K562 (cell line): ENCODE measurements around the gene PRDM1. TPM values are rescaled to one million over a fixed set of nuclear protein-coding genes. Genes with fewer than 3 reads are reported as not detected.

Source experiments
- ATAC-seq: fragments of 200-7000 bp; cut with Tn5 transposase; 3 replicates; pipeline ENCODE4 v1.9.1; 2020; ENCODE audit warnings: moderate library complexity
- BruUV-seq: library from RNA; stranded (reverse); fragments of 400-500 nt; replicated peaks from 2 replicates; lab custom pipeline; 2021; lab: Mats Ljungman, UMichigan
- CTCF ChIA-PET: fragments of 300-600 bp; formaldehyde crosslinking; extraction: SDS; loops from one replicate; lab custom pipeline; 2021; ENCODE audit warnings: low intra/inter-chr PET ratio; lab: Yijun Ruan, JAX
- POLR2A ChIA-PET: fragments of 300-600, 350-650 bp; sonication (Branson Sonifier 250); formaldehyde crosslinking; extraction: SDS; loops from one replicate; lab custom pipeline; 2021; ENCODE audit warnings: antibody characterized with exemption, inconsistent platforms; lab: Yijun Ruan, JAX
- DNase-seq, 4 experiments: peaks; one replicate each; pipeline versions ENCODE4 v3.0.0 to v3.0.0-alpha.2; 2011 to 2018; ENCODE audit warnings: low spot score in 3 of 4, mixed read lengths in 3 of 4; ENCODE audit errors: extremely low read depth in 1 of 4
- FAIRE-seq: peaks from 2 replicates; lab custom pipeline; 2011; peaks lifted over from hg19 to GRCh38; lab: Jason Lieb, UNC
- H2AFZ ChIP-seq: 2 replicates; pipeline ENCODE4 v1.6.0; 2011; ENCODE audit warnings: low read depth, low read length, control low read depth, inconsistent platforms
- H3K27ac ChIP-seq: fragments of 200-600 bp; 3 replicates; pipeline ENCODE4 v1.8.0; 2011; ENCODE audit warnings: low read depth, mild to moderate bottlenecking, control low read depth, inconsistent platforms, low read length, moderate library complexity, mixed read lengths; ENCODE audit errors: extremely low read depth
- H3K27me3 ChIP-seq, 2 experiments: fragments of 300-600 bp in 1 of 2; 2 replicates in 1 of 2; 3 replicates in 1 of 2; pipeline versions ENCODE4 v1.6.0 to v1.8.0; 2011; ENCODE audit warnings: inconsistent platforms in 2 of 2, low read length in 2 of 2, mild to moderate bottlenecking in 1 of 2, mixed read lengths in 1 of 2, moderate library complexity in 1 of 2; ENCODE audit not compliant: control insufficient read depth in 2 of 2, insufficient read depth in 2 of 2
- H3K36me3 ChIP-seq: fragments of 300-600 bp; 3 replicates; pipeline ENCODE4 v1.8.0; 2011; ENCODE audit warnings: mild to moderate bottlenecking, low read length, inconsistent platforms; ENCODE audit not compliant: control insufficient read depth, insufficient read depth
- H3K4me1 ChIP-seq, 2 experiments: fragments of 200-600 bp in 1 of 2; replicated peaks in 1 of 2; 2 replicates in 1 of 2; 3 replicates in 1 of 2; pipeline versions ENCODE4 v1.5.1 to v1.8.0; 2011; ENCODE audit warnings: inconsistent platforms in 2 of 2, low read length in 2 of 2, mild to moderate bottlenecking in 1 of 2, mixed read lengths in 1 of 2, moderate library complexity in 1 of 2; ENCODE audit not compliant: control insufficient read depth in 2 of 2, insufficient read depth in 2 of 2
- H3K4me2 ChIP-seq: 2 replicates; pipeline ENCODE4 v1.6.1; 2011; ENCODE audit warnings: low read length, control low read depth, inconsistent platforms, mixed read lengths; ENCODE audit not compliant: insufficient read depth
- H3K4me3 ChIP-seq: fragments of 200-600 bp; sonication (generic), shearing (Covaris generic); 2 replicates; pipeline ENCODE4 v1.5.1; 2016; ENCODE audit warnings: control low read depth, inconsistent platforms
- H3K79me2 ChIP-seq: fragments of 200-600 bp; 3 replicates; pipeline ENCODE4 v1.8.0; 2011; ENCODE audit warnings: low read length, inconsistent platforms; ENCODE audit not compliant: control insufficient read depth, insufficient read depth
- H3K9ac ChIP-seq, 2 experiments: 2 replicates each; pipeline versions ENCODE4 v1.6.0 to v1.6.1; 2011; ENCODE audit warnings: low read depth in 2 of 2, low read length in 2 of 2, control low read depth in 1 of 2, inconsistent platforms in 1 of 2, mild to moderate bottlenecking in 1 of 2, mixed read lengths in 1 of 2; ENCODE audit not compliant: insufficient read depth in 1 of 2
- H3K9me1 ChIP-seq: one replicate; pipeline ENCODE4 v1.6.0; 2011; ENCODE audit warnings: inconsistent platforms, mild to moderate bottlenecking, low read length, moderate library complexity; ENCODE audit not compliant: control insufficient read depth, insufficient read depth
- H3K9me3 ChIP-seq: replicated peaks from 2 replicates; pipeline ENCODE4 v1.5.1; 2011; ENCODE audit warnings: low read depth, low read length, inconsistent platforms; ENCODE audit not compliant: control insufficient read depth, insufficient read depth
- H4K20me1 ChIP-seq: replicated peaks from 2 replicates; pipeline ENCODE4 v1.6.1; 2011; ENCODE audit warnings: low read length, inconsistent platforms, mixed read lengths; ENCODE audit not compliant: control insufficient read depth, insufficient read depth
- BHLHE40 ChIP-seq: IDR thresholded peaks from 2 replicates; pipeline ENCODE4 v1.6.1; 2011; ENCODE audit warnings: low read length, improper control_type of control experiment
- CAMTA2 ChIP-seq: fragments of 250-450 bp; sonication (Bioruptor Pico); conservative IDR thresholded peaks from 2 replicates; pipeline ENCODE4 v1.5.1; 2022
- CBFA2T2 ChIP-seq: fragments of 450-650 bp; conservative IDR thresholded peaks from 2 replicates; pipeline ENCODE4 v1.6.1; 2017; ENCODE audit warnings: mild to moderate bottlenecking
- EHMT2 ChIP-seq: fragments of 450-650 bp; IDR thresholded peaks from 2 replicates; pipeline ENCODE4 v1.6.1; 2018; ENCODE audit warnings: antibody characterized with exemption
- JUND ChIP-seq, 2 experiments: IDR thresholded peaks; 2 replicates in 1 of 2; 3 replicates in 1 of 2; pipeline ENCODE4 v1.6.1; 2011; ENCODE audit warnings: borderline replicate concordance in 2 of 2, low read depth in 2 of 2, low read length in 2 of 2, improper control_type of control experiment in 1 of 2, missing biosample characterization in 1 of 2, missing genetic modification characterization in 1 of 2, missing genetic modification reagents in 1 of 2
- NCOR1 ChIP-seq: fragments of 450-650 bp; IDR thresholded peaks from 2 replicates; pipeline ENCODE4 v1.6.1; 2016; ENCODE audit warnings: mild to moderate bottlenecking, moderate library complexity
- POLR2AphosphoS2 ChIP-seq: IDR thresholded peaks from 2 replicates; pipeline ENCODE4 v1.6.1; 2012; ENCODE audit warnings: low read length, improper control_type of control experiment
- SMAD1 ChIP-seq: fragments of 150-350 bp; IDR thresholded peaks from 2 replicates; pipeline ENCODE4 v1.6.1; 2014; ENCODE audit warnings: low read length, low read depth; ENCODE audit not compliant: partially characterized antibody
- TBP ChIP-seq: optimal IDR thresholded peaks from 2 replicates; pipeline ENCODE3; 2011; ENCODE audit warnings: low read depth, low read length, improper control_type of control experiment
- WHSC1 ChIP-seq: IDR thresholded peaks from one replicate; pipeline ENCODE4 v1.6.1; 2012; ENCODE audit warnings: low read length, control low read depth, inconsistent platforms
- ZNF212 ChIP-seq: fragments of 450-650 bp; formaldehyde crosslinking; IDR thresholded peaks from 2 replicates; pipeline ENCODE4 v1.4.0; 2020; ENCODE audit warnings: mild to moderate bottlenecking
- ZNF436 ChIP-seq: fragments of 250-450, 450-650 bp; sonication (Bioruptor Pico); formaldehyde crosslinking; IDR thresholded peaks from 2 replicates; pipeline ENCODE4 v1.7.0; 2020; ENCODE audit warnings: mild to moderate bottlenecking
- WGBS: fragments of 100-300 bp; shearing (Covaris generic); methylation state at CpG from one replicate; pipeline ENCODE4 v1.1.6; 2016; ENCODE audit warnings: low coverage, mixed read lengths; ENCODE audit not compliant: insufficient coverage; ENCODE audit errors: missing lambda C conversion rate; 5-methylcytosine and 5-hydroxymethylcytosine counted together
- in situ Hi-C: fragments of 300-500 bp; cut with MboI; formaldehyde crosslinking; loops from 4 replicates; pipeline ENCODE4 v1.15.0; 2018; ENCODE audit warnings: inconsistent platforms, mixed read lengths
- intact Hi-C: fragments of 100-400 bp; cut with micrococcal nuclease; formaldehyde crosslinking; loops from 2 replicates; pipeline ENCODE4 v1.14.2; 2022
- polyA plus RNA-seq, 8 experiments: library from polyadenylated mRNA; depleted of rRNA in 4 of 8; stranded (reverse) in 5 of 8; unstranded in 3 of 8; fragments of >200 nt; fragmentation: Nextera tagmentation in 2 of 8; fragmentation: Illumina TruSeq in 1 of 8; extraction: Ambion mirVana in 2 of 8; extraction: Trizol in 1 of 8; gene quantifications; 2 replicates each; pipeline versions ENCODE4 v1.2.1 to v1.2.3, GENCODE V29; 2011 to 2014; ENCODE audit warnings: inconsistent platforms in 1 of 8, missing spikeins in 1 of 8
- total RNA-seq, 7 experiments: library from RNA; depleted of rRNA in 6 of 7; stranded (reverse); fragments of >200 nt in 6 of 7; fragmentation: Illumina TruSeq in 2 of 7; extraction: Trizol in 2 of 7; gene quantifications; 2 replicates each; pipeline versions ENCODE4 v1.2.1 to v1.2.3, GENCODE V29; 2011 to 2021; ENCODE audit warnings: low replicate concordance in 1 of 7
- TF ChIP-seq, protein P1 (sequence below): fragments of 450-650 bp; IDR thresholded peaks from one replicate; pipeline ENCODE4 v1.6.1; 2018; ENCODE audit warnings: mild to moderate bottlenecking, moderate library complexity; ENCODE audit not compliant: partially characterized antibody
- TF ChIP-seq, protein P2 (sequence below), 2 experiments: fragments of 450-650 bp in 1 of 2; sonication (generic) in 1 of 2; formaldehyde crosslinking in 1 of 2; IDR thresholded peaks in 1 of 2; conservative IDR thresholded peaks in 1 of 2; 2 replicates each; pipeline versions ENCODE4 v1.6.1 to v1.8.1; 2016 to 2023; ENCODE audit warnings: mild to moderate bottlenecking in 2 of 2, moderate library complexity in 2 of 2, inconsistent platforms in 1 of 2, missing genetic modification reagents in 1 of 2

PRDM1 gene
- total and polyA plus RNA-seq, 9 of the 15 experiments (the other 6 are each of a cell fraction or from before 2014, with no cell fraction given) = 0.09 to 0.89 (median 0.27) TPM

DNA sequence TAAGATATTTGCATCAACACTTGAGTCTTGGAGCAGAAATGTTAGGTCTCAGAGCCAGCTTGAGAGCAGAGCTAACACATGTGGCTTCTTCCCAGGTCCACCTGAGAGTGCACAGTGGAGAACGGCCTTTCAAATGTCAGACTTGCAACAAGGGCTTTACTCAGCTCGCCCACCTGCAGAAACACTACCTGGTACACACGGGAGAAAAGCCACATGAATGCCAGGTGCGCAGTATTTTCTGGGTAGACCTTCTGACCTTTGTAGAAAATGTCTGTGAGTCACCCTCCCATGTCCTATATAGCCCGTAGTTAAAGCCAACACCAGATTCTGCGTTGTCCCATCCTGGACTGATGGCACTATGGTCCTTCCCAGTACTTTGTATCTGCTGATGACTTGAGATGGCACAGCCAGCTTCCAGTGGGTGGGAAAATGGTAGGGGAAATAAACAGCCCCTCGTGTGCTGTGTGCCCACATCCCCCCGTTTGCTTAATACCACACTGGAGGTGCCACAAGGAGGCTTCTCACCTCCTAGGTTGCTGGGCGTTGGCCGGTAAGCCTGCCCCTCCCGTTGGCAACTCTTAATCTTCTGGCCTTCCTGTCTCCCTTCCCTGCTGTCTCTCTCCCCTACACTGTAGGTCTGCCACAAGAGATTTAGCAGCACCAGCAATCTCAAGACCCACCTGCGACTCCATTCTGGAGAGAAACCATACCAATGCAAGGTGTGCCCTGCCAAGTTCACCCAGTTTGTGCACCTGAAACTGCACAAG, 20.3 kb downstream of the PRDM1 start (continued):
- no peak for TF ChIP-seq TBP
- TF ChIP-seq EHMT2 = no peak
- no peak for TF ChIP-seq NCOR1
- TF ChIP-seq ZNF436 (CRISPR knock-in tag) = no peak
- TF ChIP-seq CBFA2T2 = no peak

DNA sequence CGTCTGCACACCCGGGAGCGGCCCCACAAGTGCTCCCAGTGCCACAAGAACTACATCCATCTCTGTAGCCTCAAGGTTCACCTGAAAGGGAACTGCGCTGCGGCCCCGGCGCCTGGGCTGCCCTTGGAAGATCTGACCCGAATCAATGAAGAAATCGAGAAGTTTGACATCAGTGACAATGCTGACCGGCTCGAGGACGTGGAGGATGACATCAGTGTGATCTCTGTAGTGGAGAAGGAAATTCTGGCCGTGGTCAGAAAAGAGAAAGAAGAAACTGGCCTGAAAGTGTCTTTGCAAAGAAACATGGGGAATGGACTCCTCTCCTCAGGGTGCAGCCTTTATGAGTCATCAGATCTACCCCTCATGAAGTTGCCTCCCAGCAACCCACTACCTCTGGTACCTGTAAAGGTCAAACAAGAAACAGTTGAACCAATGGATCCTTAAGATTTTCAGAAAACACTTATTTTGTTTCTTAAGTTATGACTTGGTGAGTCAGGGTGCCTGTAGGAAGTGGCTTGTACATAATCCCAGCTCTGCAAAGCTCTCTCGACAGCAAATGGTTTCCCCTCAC, 21.0 kb downstream of the PRDM1 start:
- BruUV-seq = no TSS peak
- WGBS = 50% methylated on average over 12 of the region's 14 CpGs
- ChIA-PET POLR2A (no interaction called here), CTCF (no interaction called here)
- Histone ChIP-seq H3K4me3 (no peak overlapping the region), H2AFZ (no peak overlapping the region), H4K20me1 (no peaks in the 10 kb centered on the region), H3K4me2 (no peak overlapping the region), H3K9me1 (no peaks in the 10 kb centered on the region), H3K36me3 (no peaks in the 10 kb centered on the region), H3K27me3 (no peaks in the 10 kb centered on the region), H3K9ac (0 out of 4 replicates have a peak overlapping the region, but pooled peaks of 1 of the 2 experiments have one; percentile 21), H3K4me1 (peaks cover 14 to 47% of the 10 kb centered on the region in 2 experiments; a peak in 4 of 5 replicates), H3K79me2 (no peaks in the 10 kb centered on the region), H3K9me3 (no peaks in the 10 kb centered on the region), H3K27ac (no peak overlapping the region)
- intact Hi-C loops = no loop called here
- no peak for ATAC-seq
- no peak for DNase-seq
- TF ChIP-seq BHLHE40 (no peak), SMAD1 (no peak), WHSC1 (no peak), JUND (IDR thresholded peaks at IDR 0.05; ENCODE audit: borderline replicate concordance, low read depth, low read length) (0 out of 2 replicates have a peak, but pooled peaks have one; percentile 20), JUND (tag; IDR thresholded peaks at IDR 0.05; ENCODE audit: borderline replicate concordance, low read depth, low read length) (no peak), CAMTA2 (no peak), POLR2AphosphoS2 (no peak), ZNF212 (CRISPR knock-in tag) (no peak)
- TF ChIP-seq, protein P1, sequence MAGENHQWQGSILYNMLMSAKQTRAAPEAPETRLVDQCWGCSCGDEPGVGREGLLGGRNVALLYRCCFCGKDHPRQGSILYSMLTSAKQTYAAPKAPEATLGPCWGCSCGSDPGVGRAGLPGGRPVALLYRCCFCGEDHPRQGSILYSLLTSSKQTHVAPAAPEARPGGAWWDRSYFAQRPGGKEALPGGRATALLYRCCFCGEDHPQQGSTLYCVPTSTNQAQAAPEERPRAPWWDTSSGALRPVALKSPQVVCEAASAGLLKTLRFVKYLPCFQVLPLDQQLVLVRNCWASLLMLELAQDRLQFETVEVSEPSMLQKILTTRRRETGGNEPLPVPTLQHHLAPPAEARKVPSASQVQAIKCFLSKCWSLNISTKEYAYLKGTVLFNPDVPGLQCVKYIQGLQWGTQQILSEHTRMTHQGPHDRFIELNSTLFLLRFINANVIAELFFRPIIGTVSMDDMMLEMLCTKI = no peak
- TF ChIP-seq, protein P2, sequence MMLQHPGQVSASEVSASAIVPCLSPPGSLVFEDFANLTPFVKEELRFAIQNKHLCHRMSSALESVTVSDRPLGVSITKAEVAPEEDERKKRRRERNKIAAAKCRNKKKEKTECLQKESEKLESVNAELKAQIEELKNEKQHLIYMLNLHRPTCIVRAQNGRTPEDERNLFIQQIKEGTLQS (IDR thresholded peaks at IDR 0.05) = peak; percentile 30; the same call in 1 of the 2 replicates
- TF ChIP-seq, protein P2 (CRISPR knock-in tag; conservative IDR thresholded peaks at IDR 0.05) = no peak
- no peak for FAIRE-seq
- in situ Hi-C loops = no loop called here
